K562 (cell line): Measurements from ENCODE around the gene AP3B2.

Source experiments
- ATF6 ChIP-seq: sonication (generic); formaldehyde crosslinking; IDR thresholded peaks from 2 replicates; pipeline ENCODE4 v1.4.0; 2020; ENCODE audit warnings: mild to moderate bottlenecking, missing genetic modification reagents
- CTCF ChIP-seq, 3 experiments: IDR thresholded peaks in 2 of 3; conservative IDR thresholded peaks in 1 of 3; 2 replicates each; pipeline ENCODE4 v1.5.1; 2011 to 2012; ENCODE audit warnings: low read length in 3 of 3, mild to moderate bottlenecking in 3 of 3, control low read depth in 2 of 3, improper control_type of control experiment in 1 of 3, inconsistent platforms in 1 of 3, low read depth in 1 of 3, mixed read lengths in 1 of 3, moderate library complexity in 1 of 3; ENCODE audit not compliant: insufficient read depth in 2 of 3
- JUN ChIP-seq, 2 experiments: sonication (generic) in 1 of 2; formaldehyde crosslinking in 1 of 2; IDR thresholded peaks; 2 replicates each; pipeline versions ENCODE4 v1.6.1 to v1.8.0; 2012 to 2022; ENCODE audit warnings: borderline replicate concordance in 2 of 2, mild to moderate bottlenecking in 2 of 2, improper control_type of control experiment in 1 of 2, low read depth in 1 of 2, low read length in 1 of 2, missing genetic modification reagents in 1 of 2
- MAFF ChIP-seq: IDR thresholded peaks from 2 replicates; pipeline ENCODE4 v1.6.1; 2012; ENCODE audit warnings: low read length, improper control_type of control experiment
- MYC ChIP-seq, 2 experiments: fragments of 250-450 bp in 1 of 2; sonication (Bioruptor Pico) in 1 of 2; IDR thresholded peaks; 2 replicates each; pipeline versions ENCODE4 v1.5.1 to v1.6.1; 2012 to 2021; ENCODE audit warnings: low read depth in 2 of 2, borderline replicate concordance in 1 of 2, improper control_type of control experiment in 1 of 2, low read length in 1 of 2, mild to moderate bottlenecking in 1 of 2, moderate library complexity in 1 of 2
- PHB2 ChIP-seq: fragments of 450-650 bp; IDR thresholded peaks from 2 replicates; pipeline ENCODE4 v1.6.1; 2017; ENCODE audit warnings: low read depth
- POLR2A ChIP-seq: fragments of 450-650 bp; conservative IDR thresholded peaks from 2 replicates; pipeline ENCODE4 v1.6.1; 2016
- RNF2 ChIP-seq: sonication (generic); IDR thresholded peaks from 2 replicates; pipeline ENCODE4 v1.6.1; 2016
- ZNF232 ChIP-seq: sonication (generic); formaldehyde crosslinking; IDR thresholded peaks from 2 replicates; pipeline ENCODE4 v1.8.0; 2022; ENCODE audit warnings: mild to moderate bottlenecking, missing genetic modification reagents
- ZNF584 ChIP-seq: fragments of 200-800 bp; sonication (Bioruptor generic); IDR thresholded peaks from 2 replicates; pipeline ENCODE4 v1.6.1; 2016; ENCODE audit warnings: low read depth, mild to moderate bottlenecking, missing genetic modification characterization, missing compliant biosample characterization
- TF ChIP-seq, protein P1 (sequence below): sonication (generic); formaldehyde crosslinking; IDR thresholded peaks from 2 replicates; pipeline ENCODE4 v1.9.0; 2022; ENCODE audit warnings: mild to moderate bottlenecking, missing genetic modification reagents
- TF ChIP-seq, protein P2 (sequence below), 2 experiments: fragments of 450-650 bp; formaldehyde crosslinking in 1 of 2; IDR thresholded peaks; 2 replicates each; pipeline versions ENCODE4 v1.4.0 to v1.6.1; 2014 to 2020; ENCODE audit warnings: mild to moderate bottlenecking in 2 of 2, borderline replicate concordance in 1 of 2, low read depth in 1 of 2

- TF ChIP-seq MAFF, result no peak
- TF ChIP-seq, protein P1, sequence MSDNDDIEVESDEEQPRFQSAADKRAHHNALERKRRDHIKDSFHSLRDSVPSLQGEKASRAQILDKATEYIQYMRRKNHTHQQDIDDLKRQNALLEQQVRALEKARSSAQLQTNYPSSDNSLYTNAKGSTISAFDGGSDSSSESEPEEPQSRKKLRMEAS (CRISPR knock-in tag), result no peak
- no peak for TF ChIP-seq ZNF232 (CRISPR knock-in tag)
- TF ChIP-seq POLR2A, result no peak
- no peak for TF ChIP-seq MYC (IDR thresholded peaks at IDR 0.05; ENCODE audit: low read depth, low read length)
- TF ChIP-seq MYC (CRISPR knock-in tag; IDR thresholded peaks at IDR 0.05; ENCODE audit: borderline replicate concordance, low read depth), result no peak
- TF ChIP-seq CTCF (IDR thresholded peaks at IDR 0.05 in 2 of 3, conservative IDR thresholded peaks at IDR 0.05 in 1 of 3; ENCODE audit: insufficient read depth in 2 of 3, low read depth in 1 of 3, low read length in 3 of 3), result no peak
- TF ChIP-seq, protein P2, sequence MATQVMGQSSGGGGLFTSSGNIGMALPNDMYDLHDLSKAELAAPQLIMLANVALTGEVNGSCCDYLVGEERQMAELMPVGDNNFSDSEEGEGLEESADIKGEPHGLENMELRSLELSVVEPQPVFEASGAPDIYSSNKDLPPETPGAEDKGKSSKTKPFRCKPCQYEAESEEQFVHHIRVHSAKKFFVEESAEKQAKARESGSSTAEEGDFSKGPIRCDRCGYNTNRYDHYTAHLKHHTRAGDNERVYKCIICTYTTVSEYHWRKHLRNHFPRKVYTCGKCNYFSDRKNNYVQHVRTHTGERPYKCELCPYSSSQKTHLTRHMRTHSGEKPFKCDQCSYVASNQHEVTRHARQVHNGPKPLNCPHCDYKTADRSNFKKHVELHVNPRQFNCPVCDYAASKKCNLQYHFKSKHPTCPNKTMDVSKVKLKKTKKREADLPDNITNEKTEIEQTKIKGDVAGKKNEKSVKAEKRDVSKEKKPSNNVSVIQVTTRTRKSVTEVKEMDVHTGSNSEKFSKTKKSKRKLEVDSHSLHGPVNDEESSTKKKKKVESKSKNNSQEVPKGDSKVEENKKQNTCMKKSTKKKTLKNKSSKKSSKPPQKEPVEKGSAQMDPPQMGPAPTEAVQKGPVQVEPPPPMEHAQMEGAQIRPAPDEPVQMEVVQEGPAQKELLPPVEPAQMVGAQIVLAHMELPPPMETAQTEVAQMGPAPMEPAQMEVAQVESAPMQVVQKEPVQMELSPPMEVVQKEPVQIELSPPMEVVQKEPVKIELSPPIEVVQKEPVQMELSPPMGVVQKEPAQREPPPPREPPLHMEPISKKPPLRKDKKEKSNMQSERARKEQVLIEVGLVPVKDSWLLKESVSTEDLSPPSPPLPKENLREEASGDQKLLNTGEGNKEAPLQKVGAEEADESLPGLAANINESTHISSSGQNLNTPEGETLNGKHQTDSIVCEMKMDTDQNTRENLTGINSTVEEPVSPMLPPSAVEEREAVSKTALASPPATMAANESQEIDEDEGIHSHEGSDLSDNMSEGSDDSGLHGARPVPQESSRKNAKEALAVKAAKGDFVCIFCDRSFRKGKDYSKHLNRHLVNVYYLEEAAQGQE (IDR thresholded peaks at IDR 0.05; ENCODE audit: borderline replicate concordance), result no peak
- TF ChIP-seq, protein P2 (CRISPR knock-in tag; IDR thresholded peaks at IDR 0.05; ENCODE audit: low read depth), result no peak
- TF ChIP-seq ZNF584, result no peak
- TF ChIP-seq RNF2, result no peak
- TF ChIP-seq PHB2, result no peak
- no peak for TF ChIP-seq JUN (IDR thresholded peaks at IDR 0.05; ENCODE audit: borderline replicate concordance, low read depth, low read length)
- no peak for TF ChIP-seq JUN (CRISPR knock-in tag; IDR thresholded peaks at IDR 0.05; ENCODE audit: borderline replicate concordance)
- no peak for TF ChIP-seq ATF6 (CRISPR knock-in tag)
These were observed 10.8 kb downstream of the AP3B2 start for GRCh38 chr15:82698711-82699345.
